Measurements from ENCODE around the gene BEND4.
A peak's percentile ranks its signal among the peaks of the same experiment; 100 is the strongest.

Gene BEND4

GRCh38 chr4:42088386-42088785 is 64.1 kb downstream of the BEND4 start:
- H3F3A ChIP-seq (ENCODE audit: insufficient read depth, low read length): no peaks in the 10 kb centered on the region
- no peaks in the 10 kb centered on the region for H4K20me1 ChIP-seq (ENCODE audit: insufficient read depth, low read length)
- no peak overlapping the region for H3K27ac ChIP-seq (ENCODE audit: low read length)
- H3K9ac ChIP-seq (ENCODE audit: low read length): no peak overlapping the region
- H3K4me3 ChIP-seq (ENCODE audit: low read length): no peak overlapping the region
- no peaks in the 10 kb centered on the region for H3K79me2 ChIP-seq (ENCODE audit: low read length)
- H3K9me3 ChIP-seq (replicated peaks; ENCODE audit: insufficient read depth, low read length): no peaks in the 10 kb centered on the region
- H3K36me3 ChIP-seq (replicated peaks; ENCODE audit: insufficient read depth, low read length): no peaks in the 10 kb centered on the region
- no peaks in the 10 kb centered on the region for H3K9me2 ChIP-seq (replicated peaks; ENCODE audit: insufficient read depth, low read length)
- H3K4me1 ChIP-seq (ENCODE audit: low read length): no peaks in the 10 kb centered on the region
- no peaks in the 10 kb centered on the region for H3K27me3 ChIP-seq (replicated peaks; ENCODE audit: insufficient read depth, low read length)
- TF ChIP-seq EZH2phosphoT487 (IDR thresholded peaks at IDR 0.05; ENCODE audit: low read length) (no peak), EZH2 (optimal IDR thresholded peaks at IDR 0.05; ENCODE audit: low read depth, low read length) (no peak)
- TF ChIP-seq, protein P1, sequence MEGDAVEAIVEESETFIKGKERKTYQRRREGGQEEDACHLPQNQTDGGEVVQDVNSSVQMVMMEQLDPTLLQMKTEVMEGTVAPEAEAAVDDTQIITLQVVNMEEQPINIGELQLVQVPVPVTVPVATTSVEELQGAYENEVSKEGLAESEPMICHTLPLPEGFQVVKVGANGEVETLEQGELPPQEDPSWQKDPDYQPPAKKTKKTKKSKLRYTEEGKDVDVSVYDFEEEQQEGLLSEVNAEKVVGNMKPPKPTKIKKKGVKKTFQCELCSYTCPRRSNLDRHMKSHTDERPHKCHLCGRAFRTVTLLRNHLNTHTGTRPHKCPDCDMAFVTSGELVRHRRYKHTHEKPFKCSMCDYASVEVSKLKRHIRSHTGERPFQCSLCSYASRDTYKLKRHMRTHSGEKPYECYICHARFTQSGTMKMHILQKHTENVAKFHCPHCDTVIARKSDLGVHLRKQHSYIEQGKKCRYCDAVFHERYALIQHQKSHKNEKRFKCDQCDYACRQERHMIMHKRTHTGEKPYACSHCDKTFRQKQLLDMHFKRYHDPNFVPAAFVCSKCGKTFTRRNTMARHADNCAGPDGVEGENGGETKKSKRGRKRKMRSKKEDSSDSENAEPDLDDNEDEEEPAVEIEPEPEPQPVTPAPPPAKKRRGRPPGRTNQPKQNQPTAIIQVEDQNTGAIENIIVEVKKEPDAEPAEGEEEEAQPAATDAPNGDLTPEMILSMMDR (IDR thresholded peaks at IDR 0.05; ENCODE audit: low read length): no peak
- H3K4me2 ChIP-seq (ENCODE audit: low read depth, low read length): no peak overlapping the region
- no peak for DNase-seq
- no peak overlapping the region for H2AFZ ChIP-seq (ENCODE audit: low read length)

DNA sequence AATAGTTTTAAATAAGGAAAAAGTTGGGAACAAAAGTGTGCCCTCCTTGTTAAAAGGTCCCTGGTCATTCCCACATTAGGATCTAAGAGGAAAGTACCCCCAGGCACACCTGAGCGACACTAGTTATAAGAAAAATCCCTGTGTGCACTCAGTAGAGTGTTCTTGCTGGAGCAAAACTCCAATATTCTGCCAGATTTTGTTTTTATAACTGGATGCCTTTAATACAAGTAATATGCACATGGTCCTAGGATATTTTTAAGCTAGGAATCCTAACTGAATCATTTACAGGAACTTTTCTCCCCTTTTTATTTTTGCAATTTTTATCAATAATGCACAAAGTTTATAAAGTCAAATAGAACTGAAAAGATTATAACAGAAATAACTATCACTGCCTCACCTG is 68.6 kb downstream of the BEND4 start:
- no peaks in the 10 kb centered on the region for H4K20me1 ChIP-seq (ENCODE audit: insufficient read depth, low read length)
- no peaks in the 10 kb centered on the region for H3K27me3 ChIP-seq (replicated peaks; ENCODE audit: insufficient read depth, low read length)
- no peaks in the 10 kb centered on the region for H3K4me1 ChIP-seq (ENCODE audit: low read length)
- no peaks in the 10 kb centered on the region for H3K79me2 ChIP-seq (ENCODE audit: low read length)
- DNase-seq: no peak
- no peak overlapping the region for H3K4me3 ChIP-seq (ENCODE audit: low read length)
- H3K4me2 ChIP-seq (ENCODE audit: low read depth, low read length): no peak overlapping the region
- H3F3A ChIP-seq (ENCODE audit: insufficient read depth, low read length): no peaks in the 10 kb centered on the region
- no peaks in the 10 kb centered on the region for H3K9me3 ChIP-seq (replicated peaks; ENCODE audit: insufficient read depth, low read length)
- no peak overlapping the region for H2AFZ ChIP-seq (ENCODE audit: low read length)
- no peaks in the 10 kb centered on the region for H3K36me3 ChIP-seq (replicated peaks; ENCODE audit: insufficient read depth, low read length)
- H3K9me2 ChIP-seq (replicated peaks; ENCODE audit: insufficient read depth, low read length): no peaks in the 10 kb centered on the region
- TF ChIP-seq EZH2 (optimal IDR thresholded peaks at IDR 0.05; ENCODE audit: low read depth, low read length) (no peak), EZH2phosphoT487 (IDR thresholded peaks at IDR 0.05; ENCODE audit: low read length) (no peak)
- H3K27ac ChIP-seq (ENCODE audit: low read length): no peak overlapping the region
- no peak overlapping the region for H3K9ac ChIP-seq (ENCODE audit: low read length)

GRCh38 chr4:42080306-42080705 is 72.1 kb downstream of the BEND4 start:
- no peaks in the 10 kb centered on the region for H3K9me2 ChIP-seq (replicated peaks; ENCODE audit: insufficient read depth, low read length)
- no peak overlapping the region for H3K9ac ChIP-seq (ENCODE audit: low read length)
- H3K4me2 ChIP-seq (ENCODE audit: low read depth, low read length): no peak overlapping the region
- no peaks in the 10 kb centered on the region for H3F3A ChIP-seq (ENCODE audit: insufficient read depth, low read length)
- no peaks in the 10 kb centered on the region for H3K27me3 ChIP-seq (replicated peaks; ENCODE audit: insufficient read depth, low read length)
- no peaks in the 10 kb centered on the region for H3K9me3 ChIP-seq (replicated peaks; ENCODE audit: insufficient read depth, low read length)
- H3K79me2 ChIP-seq (ENCODE audit: low read length): no peaks in the 10 kb centered on the region
- no peak overlapping the region for H3K27ac ChIP-seq (ENCODE audit: low read length)
- no peak for DNase-seq
- H3K4me1 ChIP-seq (ENCODE audit: low read length): peaks cover 4% of the 10 kb centered on the region; the same call in 1 of the 2 replicates
- TF ChIP-seq EZH2phosphoT487 (IDR thresholded peaks at IDR 0.05; ENCODE audit: low read length) (no peak), EZH2 (optimal IDR thresholded peaks at IDR 0.05; ENCODE audit: low read depth, low read length) (no peak)
- TF ChIP-seq, protein P1 (IDR thresholded peaks at IDR 0.05; ENCODE audit: low read length): no peak
- no peak overlapping the region for H2AFZ ChIP-seq (ENCODE audit: low read length)
- H3K4me3 ChIP-seq (ENCODE audit: low read length): no peak overlapping the region
- no peaks in the 10 kb centered on the region for H4K20me1 ChIP-seq (ENCODE audit: insufficient read depth, low read length)
- H3K36me3 ChIP-seq (replicated peaks; ENCODE audit: insufficient read depth, low read length): no peaks in the 10 kb centered on the region

DNA sequence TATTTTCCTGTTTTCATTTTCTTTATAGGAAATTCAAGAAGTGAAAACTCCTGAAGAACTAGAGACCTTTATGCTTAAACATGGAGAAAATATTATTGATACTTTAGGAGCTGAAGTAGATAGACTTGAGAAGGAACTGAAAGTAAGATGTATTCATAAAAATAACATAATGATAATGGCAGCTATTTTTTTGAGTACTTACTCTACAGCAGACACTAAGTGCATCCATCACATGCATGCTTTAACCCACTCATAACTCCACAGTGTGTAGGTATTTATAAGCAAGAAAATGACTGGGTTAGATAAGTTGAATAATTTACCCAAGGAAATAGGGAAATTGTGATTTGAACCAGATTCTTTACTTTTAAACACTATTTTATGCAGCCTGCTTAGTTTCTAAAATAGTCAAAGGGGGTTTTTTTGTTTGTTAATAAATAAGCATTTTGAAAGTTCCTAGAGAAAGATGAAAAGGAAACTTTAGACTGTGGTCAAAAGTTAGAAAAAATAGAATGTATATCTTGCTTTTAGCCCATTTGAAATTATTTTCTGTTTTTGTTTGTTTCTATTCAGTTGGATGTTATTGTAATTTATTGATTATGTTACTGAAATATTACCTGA is 74.2 kb downstream of the BEND4 start:
- H3K27me3 ChIP-seq (replicated peaks; ENCODE audit: insufficient read depth, low read length): no peaks in the 10 kb centered on the region
- no peaks in the 10 kb centered on the region for H3K79me2 ChIP-seq (ENCODE audit: low read length)
- no peak overlapping the region for H3K9ac ChIP-seq (ENCODE audit: low read length)
- H3K9me2 ChIP-seq (replicated peaks; ENCODE audit: insufficient read depth, low read length): no peaks in the 10 kb centered on the region
- no peaks in the 10 kb centered on the region for H4K20me1 ChIP-seq (ENCODE audit: insufficient read depth, low read length)
- peak; percentile 32 for DNase-seq
- no peaks in the 10 kb centered on the region for H3K36me3 ChIP-seq (replicated peaks; ENCODE audit: insufficient read depth, low read length)
- H3K4me1 ChIP-seq (ENCODE audit: low read length): peaks cover 4% of the 10 kb centered on the region; the same call in 1 of the 2 replicates
- H3F3A ChIP-seq (ENCODE audit: insufficient read depth, low read length): no peaks in the 10 kb centered on the region
- no peak overlapping the region for H2AFZ ChIP-seq (ENCODE audit: low read length)
- TF ChIP-seq, protein P1 (IDR thresholded peaks at IDR 0.05; ENCODE audit: low read length): no peak
- TF ChIP-seq EZH2 (optimal IDR thresholded peaks at IDR 0.05; ENCODE audit: low read depth, low read length) (no peak), EZH2phosphoT487 (IDR thresholded peaks at IDR 0.05; ENCODE audit: low read length) (no peak)
- H3K4me3 ChIP-seq (ENCODE audit: low read length): no peak overlapping the region
- H3K4me2 ChIP-seq (ENCODE audit: low read depth, low read length): peak overlapping the region; percentile 12; the same call in 1 of the 2 replicates
- H3K27ac ChIP-seq (ENCODE audit: low read length): no peak overlapping the region
- H3K9me3 ChIP-seq (replicated peaks; ENCODE audit: insufficient read depth, low read length): no peaks in the 10 kb centered on the region

Measured in MM.1S (cell line).